HS-27A (cell line): ENCODE data around the gene RAD51B.

ENCODE experiments used
- DNase-seq: peaks from one replicate; pipeline ENCODE4 v3.0.0-alpha.2; 2012; ENCODE audit warnings: low read depth, missing footprints

RAD51B gene

GRCh38 chr14:68576031-68576430, 756.5 kb downstream of the RAD51B start:
- DNase-seq = no peak

GRCh38 chr14:68576496-68577244, 757.1 kb downstream of the RAD51B start:
- peak; percentile 83 for DNase-seq

- peak; percentile 91 for DNase-seq
Observed at GRCh38 chr14:68577802-68578541, 758.4 kb downstream of the RAD51B start.

GRCh38 chr14:68578597-68578996, 759.0 kb downstream of the RAD51B start:
- no peak for DNase-seq

- no peak for DNase-seq
Observed at GRCh38 chr14:68580096-68580645, 760.6 kb downstream of the RAD51B start.

GRCh38 chr14:68580671-68581070, 761.1 kb downstream of the RAD51B start:
- DNase-seq = no peak

- no peak for DNase-seq
Observed at GRCh38 chr14:68583548-68584280, 764.1 kb downstream of the RAD51B start.

- no peak for DNase-seq
Observed at GRCh38 chr14:68584786-68585185, 765.2 kb downstream of the RAD51B start.

GRCh38 chr14:68585690-68586089, 766.1 kb downstream of the RAD51B start:
- DNase-seq = no peak

- DNase-seq = no peak
Observed at GRCh38 chr14:68586896-68587751, 767.5 kb downstream of the RAD51B start.

- DNase-seq = no peak
Observed at GRCh38 chr14:68587931-68588330, 768.4 kb downstream of the RAD51B start.

- DNase-seq = no peak
Observed at GRCh38 chr14:68589447-68590200, 770.0 kb downstream of the RAD51B start.

- no peak for DNase-seq
Observed at GRCh38 chr14:68590201-68590522, 770.6 kb downstream of the RAD51B start.

GRCh38 chr14:68591786-68592185, 772.2 kb downstream of the RAD51B start:
- no peak for DNase-seq

GRCh38 chr14:68592948-68593556, 773.5 kb downstream of the RAD51B start:
- DNase-seq = no peak

GRCh38 chr14:68593806-68594536, 774.4 kb downstream of the RAD51B start:
- DNase-seq = no peak

GRCh38 chr14:68594737-68595380, 775.3 kb downstream of the RAD51B start:
- no peak for DNase-seq

GRCh38 chr14:68596211-68596610, 776.6 kb downstream of the RAD51B start:
- no peak for DNase-seq

GRCh38 chr14:68596701-68597100, 777.1 kb downstream of the RAD51B start:
- no peak for DNase-seq
